ENCODE results near the gene SLC4A7.

Gene SLC4A7

GRCh38 chr3:27376109-27376772 is 107.9 kb downstream of the SLC4A7 start:
- H3K4me3 ChIP-seq, result no peak overlapping the region

GRCh38 chr3:27368831-27369607 is 115.2 kb downstream of the SLC4A7 start, which contains the start of gene NEK10:
Gene NEK10, minus strand, starts transcription at chr3:27369383. Its CDS starts 16,501 bp downstream, at chr3:27352882.
- TF ChIP-seq Cebpa-rat (IDR thresholded peaks at IDR 0.05), result no peak
- peaks cover 0 to 38% (median 12%) of the 10 kb centered on the region in 11 experiments; a peak in 12 of 22 replicates for H3K36me3 ChIP-seq
- H3K27ac ChIP-seq, result no peak within 1 kb of the TSS
- peak within 1 kb of the TSS; percentile 67 to 95 (median 90) for H3K4me2 ChIP-seq
- H4K20me1 ChIP-seq, result peaks cover 0 to 22% (median 4%) of the 10 kb centered on the region in 11 experiments; a peak in 7 of 22 replicates
- peaks cover 0 to 21% (median 12%) of the 10 kb centered on the region in 10 experiments; a peak in 13 of 20 replicates for H3K4me1 ChIP-seq
- peak within 1 kb of the TSS in 9 of 11 experiments; percentile 1 to 42 (median 34); a peak in 10 of 22 replicates for H3K9ac ChIP-seq
- peak within 1 kb of the TSS; percentile 49 to 72 (median 61) for H3K4me3 ChIP-seq
- H3K27me3 ChIP-seq, result no peaks in the 10 kb centered on the region
- no peaks in the 10 kb centered on the region for H3K9me3 ChIP-seq (replicated peaks in 1 of 11)

More at GRCh38 chr3:27376109-27376772, 107.9 kb downstream of the SLC4A7 start:
- Histone ChIP-seq H3K9me3 (replicated peaks in 1 of 11) (no peaks in the 10 kb centered on the region), H3K27ac (no peak overlapping the region), H3K4me2 (no peak overlapping the region), H3K4me1 (no peaks in the 10 kb centered on the region; a peak in 1 of 20 replicates), H3K9ac (no peak overlapping the region), H3K27me3 (no peaks in the 10 kb centered on the region), H4K20me1 (peaks cover 0 to 38% (median 0%) of the 10 kb centered on the region in 11 experiments; a peak in 4 of 22 replicates), H3K36me3 (peaks cover 48 to 88% (median 69%) of the 10 kb centered on the region in 11 experiments)
- no peak for TF ChIP-seq Cebpa-rat (IDR thresholded peaks at IDR 0.05)

- TF ChIP-seq Cebpa-rat (IDR thresholded peaks at IDR 0.05), result no peak
- no peaks in the 10 kb centered on the region for H3K9me3 ChIP-seq (replicated peaks in 1 of 11)
- H3K4me2 ChIP-seq, result no peak overlapping the region
- H3K4me3 ChIP-seq, result no peak overlapping the region
- H3K9ac ChIP-seq, result no peak overlapping the region
- H3K4me1 ChIP-seq, result peaks cover 9 to 37% (median 17%) of the 10 kb centered on the region in 10 experiments
- peaks cover 0 to 22% (median 4%) of the 10 kb centered on the region in 11 experiments; a peak in 6 of 22 replicates for H4K20me1 ChIP-seq
- H3K36me3 ChIP-seq, result peaks cover 0 to 15% (median 0%) of the 10 kb centered on the region in 11 experiments; a peak in 2 of 22 replicates
- H3K27ac ChIP-seq, result no peak overlapping the region
- no peaks in the 10 kb centered on the region for H3K27me3 ChIP-seq
These were observed 118.1 kb downstream of the SLC4A7 start for GRCh38 chr3:27366062-27366591.

DNA sequence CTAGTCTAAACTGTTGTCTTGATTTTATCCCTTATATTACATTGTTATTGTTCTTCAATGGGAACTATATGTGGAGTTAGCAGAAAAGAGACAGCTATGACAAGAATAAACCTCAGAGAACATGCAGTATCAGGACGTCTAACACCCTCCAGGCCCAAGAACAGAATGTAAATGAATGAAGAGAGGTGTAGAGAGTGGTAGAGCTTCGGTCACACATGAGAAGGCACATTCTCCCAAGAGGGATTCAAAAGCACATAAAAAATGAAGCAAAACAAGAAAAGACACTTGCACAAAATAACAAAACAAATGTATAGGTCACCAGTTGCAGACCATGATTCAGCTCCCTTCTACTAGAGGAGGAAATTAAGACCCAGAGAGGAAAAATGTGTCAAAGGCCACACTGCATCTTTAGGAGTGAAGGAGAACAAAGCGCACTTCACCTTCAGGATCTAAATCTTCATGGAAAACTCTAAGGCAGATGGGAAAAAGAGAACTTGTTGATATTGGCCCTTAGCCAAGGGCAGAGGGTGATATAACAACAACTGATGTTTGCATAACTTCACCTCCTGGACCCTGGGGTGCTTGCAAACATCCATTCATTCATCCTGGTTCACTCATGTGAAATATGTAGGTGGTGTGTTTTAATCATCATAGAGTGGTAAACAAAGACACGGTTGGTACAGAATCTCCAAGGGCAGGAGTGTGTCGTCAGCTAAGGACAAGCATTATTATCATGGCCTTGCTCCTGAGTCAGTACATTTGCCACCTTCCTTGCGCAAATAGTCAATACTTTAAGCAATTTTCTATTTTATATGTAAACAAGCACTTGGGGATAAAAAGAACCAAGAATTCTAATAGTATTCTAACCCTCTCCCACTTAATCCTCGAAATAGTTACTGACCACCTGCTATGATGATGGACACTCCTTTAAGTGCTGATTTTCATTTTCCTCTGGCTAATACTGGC is 123.8 kb downstream of the SLC4A7 start:
- peak overlapping the region; percentile 60 to 84 (median 76) for H3K4me2 ChIP-seq
- TF ChIP-seq Cebpa-rat (IDR thresholded peaks at IDR 0.05), result no peak

GRCh38 chr3:27358372-27358771 is 125.8 kb downstream of the SLC4A7 start:
- Histone ChIP-seq H3K9ac (no peak overlapping the region), H3K4me3 (no peak overlapping the region), H3K36me3 (no peaks in the 10 kb centered on the region), H3K4me1 (peaks cover 28 to 56% (median 35%) of the 10 kb centered on the region in 10 experiments), H4K20me1 (no peaks in the 10 kb centered on the region), H3K27ac (peak overlapping the region; percentile 50 to 78 (median 68); a peak in 19 of 22 replicates), H3K4me2 (peak overlapping the region in 10 of 11 experiments; percentile 60 to 84 (median 76); a peak in 17 of 22 replicates), H3K27me3 (no peaks in the 10 kb centered on the region), H3K9me3 (replicated peaks in 1 of 11) (peaks cover 0 to 38% (median 29%) of the 10 kb centered on the region in 11 experiments; a peak in 20 of 22 replicates)
- TF ChIP-seq Cebpa-rat (IDR thresholded peaks at IDR 0.05), result no peak

More for the DNA sequence above, 123.8 kb downstream of the SLC4A7 start:
- peaks cover 28 to 56% (median 35%) of the 10 kb centered on the region in 10 experiments for H3K4me1 ChIP-seq
- no peak overlapping the region for H3K4me3 ChIP-seq
- H3K27ac ChIP-seq, result peak overlapping the region; percentile 50 to 78 (median 68)
- H3K36me3 ChIP-seq, result no peaks in the 10 kb centered on the region
- H3K9me3 ChIP-seq (replicated peaks in 1 of 11), result peaks cover 0 to 35% (median 29%) of the 10 kb centered on the region in 11 experiments; a peak in 20 of 22 replicates
- no peaks in the 10 kb centered on the region for H4K20me1 ChIP-seq
- H3K27me3 ChIP-seq, result no peaks in the 10 kb centered on the region
- H3K9ac ChIP-seq, result peak overlapping the region in 10 of 11 experiments; percentile 5 to 49 (median 26); a peak in 14 of 22 replicates

GRCh38 chr3:27357665-27358258 is 126.4 kb downstream of the SLC4A7 start:
- Histone ChIP-seq H3K4me2 (peak overlapping the region in 2 of 11 experiments; percentile 60 to 79; a peak in 1 of 22 replicates), H3K9me3 (replicated peaks in 1 of 11) (peaks cover 0 to 38% (median 29%) of the 10 kb centered on the region in 11 experiments; a peak in 20 of 22 replicates), H4K20me1 (no peaks in the 10 kb centered on the region), H3K9ac (no peak overlapping the region), H3K36me3 (no peaks in the 10 kb centered on the region), H3K4me3 (no peak overlapping the region), H3K27ac (no peak overlapping the region), H3K27me3 (no peaks in the 10 kb centered on the region), H3K4me1 (peaks cover 28 to 50% (median 35%) of the 10 kb centered on the region in 10 experiments)
- no peak for TF ChIP-seq Cebpa-rat (IDR thresholded peaks at IDR 0.05)

DNA sequence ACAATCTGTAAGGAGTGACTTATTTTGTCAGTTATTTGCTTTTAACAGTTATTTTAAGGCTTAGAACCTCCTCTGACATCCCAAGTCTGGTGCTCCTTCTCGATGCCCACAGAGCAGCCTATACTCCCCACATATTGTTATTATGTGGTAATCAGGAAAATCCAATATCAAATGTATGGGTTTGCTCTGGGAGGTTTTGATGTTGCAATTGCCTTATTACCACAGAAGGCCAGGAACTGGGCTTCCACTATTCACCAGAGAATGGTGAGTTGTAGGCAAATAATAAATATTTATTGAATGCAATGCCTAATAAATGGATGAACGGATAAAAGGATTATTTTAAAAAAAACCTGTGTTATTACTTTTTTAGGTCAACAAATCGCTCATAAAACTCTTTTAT is 127.2 kb downstream of the SLC4A7 start:
- no peaks in the 10 kb centered on the region for H3K36me3 ChIP-seq
- no peaks in the 10 kb centered on the region for H4K20me1 ChIP-seq
- H3K9ac ChIP-seq, result no peak overlapping the region
- peaks cover 28 to 42% (median 35%) of the 10 kb centered on the region in 10 experiments for H3K4me1 ChIP-seq
- no peak overlapping the region for H3K27ac ChIP-seq
- no peak for TF ChIP-seq Cebpa-rat (IDR thresholded peaks at IDR 0.05)
- no peak overlapping the region for H3K4me3 ChIP-seq
- no peaks in the 10 kb centered on the region for H3K27me3 ChIP-seq
- H3K4me2 ChIP-seq, result no peak overlapping the region
- peaks cover 0 to 38% (median 29%) of the 10 kb centered on the region in 11 experiments; a peak in 20 of 22 replicates for H3K9me3 ChIP-seq (replicated peaks in 1 of 11)
